GM13976 (cell line): ENCODE measurements around the gene APOB.
A peak's percentile ranks its signal among the peaks of the same experiment; 100 is the strongest.

Source experiments
- DNase-seq: peaks from one replicate; pipeline ENCODE4 v3.0.0; 2012; ENCODE audit warnings: low spot score
- in situ Hi-C: fragments of 300-500 bp; cut with MboI; formaldehyde crosslinking; loops from one replicate; pipeline ENCODE4 v1.12.0; 2022; ENCODE audit warnings: low sequenced_read_pairs, mixed read lengths, inconsistent platforms; ENCODE audit not compliant: unreplicated experiment
- TF ChIP-seq, protein P1 (sequence below): IDR thresholded peaks from 2 replicates; pipeline ENCODE4 v1.5.1; 2012; ENCODE audit warnings: borderline replicate concordance, mild to moderate bottlenecking; ENCODE audit not compliant: insufficient read depth; ENCODE audit errors: extremely low read depth, missing control alignments, control extremely low read depth

The APOB gene

DNA sequence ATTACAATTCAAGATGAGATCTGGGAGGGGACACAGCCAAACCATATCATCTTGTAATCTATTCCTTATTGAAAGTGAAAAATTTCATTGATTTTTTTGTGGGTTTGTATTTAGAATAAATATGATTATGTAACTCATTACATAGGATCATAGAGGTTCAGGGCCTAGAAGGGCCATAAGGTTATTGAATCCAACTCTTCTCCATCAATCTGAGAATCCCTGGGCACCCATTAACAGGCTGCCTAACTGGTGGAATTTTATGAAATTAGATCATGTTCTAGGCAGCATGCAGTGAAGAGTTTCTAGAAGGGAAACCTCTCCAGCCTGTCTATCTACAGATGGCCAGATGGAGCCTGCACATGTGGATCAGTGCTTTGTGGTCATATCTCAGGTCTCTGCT, 6.3 kb upstream of the APOB start:
- DNase-seq: no peak
- TF ChIP-seq, protein P1, sequence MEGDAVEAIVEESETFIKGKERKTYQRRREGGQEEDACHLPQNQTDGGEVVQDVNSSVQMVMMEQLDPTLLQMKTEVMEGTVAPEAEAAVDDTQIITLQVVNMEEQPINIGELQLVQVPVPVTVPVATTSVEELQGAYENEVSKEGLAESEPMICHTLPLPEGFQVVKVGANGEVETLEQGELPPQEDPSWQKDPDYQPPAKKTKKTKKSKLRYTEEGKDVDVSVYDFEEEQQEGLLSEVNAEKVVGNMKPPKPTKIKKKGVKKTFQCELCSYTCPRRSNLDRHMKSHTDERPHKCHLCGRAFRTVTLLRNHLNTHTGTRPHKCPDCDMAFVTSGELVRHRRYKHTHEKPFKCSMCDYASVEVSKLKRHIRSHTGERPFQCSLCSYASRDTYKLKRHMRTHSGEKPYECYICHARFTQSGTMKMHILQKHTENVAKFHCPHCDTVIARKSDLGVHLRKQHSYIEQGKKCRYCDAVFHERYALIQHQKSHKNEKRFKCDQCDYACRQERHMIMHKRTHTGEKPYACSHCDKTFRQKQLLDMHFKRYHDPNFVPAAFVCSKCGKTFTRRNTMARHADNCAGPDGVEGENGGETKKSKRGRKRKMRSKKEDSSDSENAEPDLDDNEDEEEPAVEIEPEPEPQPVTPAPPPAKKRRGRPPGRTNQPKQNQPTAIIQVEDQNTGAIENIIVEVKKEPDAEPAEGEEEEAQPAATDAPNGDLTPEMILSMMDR: no peak
- in situ Hi-C loops: no loop called here

DNA sequence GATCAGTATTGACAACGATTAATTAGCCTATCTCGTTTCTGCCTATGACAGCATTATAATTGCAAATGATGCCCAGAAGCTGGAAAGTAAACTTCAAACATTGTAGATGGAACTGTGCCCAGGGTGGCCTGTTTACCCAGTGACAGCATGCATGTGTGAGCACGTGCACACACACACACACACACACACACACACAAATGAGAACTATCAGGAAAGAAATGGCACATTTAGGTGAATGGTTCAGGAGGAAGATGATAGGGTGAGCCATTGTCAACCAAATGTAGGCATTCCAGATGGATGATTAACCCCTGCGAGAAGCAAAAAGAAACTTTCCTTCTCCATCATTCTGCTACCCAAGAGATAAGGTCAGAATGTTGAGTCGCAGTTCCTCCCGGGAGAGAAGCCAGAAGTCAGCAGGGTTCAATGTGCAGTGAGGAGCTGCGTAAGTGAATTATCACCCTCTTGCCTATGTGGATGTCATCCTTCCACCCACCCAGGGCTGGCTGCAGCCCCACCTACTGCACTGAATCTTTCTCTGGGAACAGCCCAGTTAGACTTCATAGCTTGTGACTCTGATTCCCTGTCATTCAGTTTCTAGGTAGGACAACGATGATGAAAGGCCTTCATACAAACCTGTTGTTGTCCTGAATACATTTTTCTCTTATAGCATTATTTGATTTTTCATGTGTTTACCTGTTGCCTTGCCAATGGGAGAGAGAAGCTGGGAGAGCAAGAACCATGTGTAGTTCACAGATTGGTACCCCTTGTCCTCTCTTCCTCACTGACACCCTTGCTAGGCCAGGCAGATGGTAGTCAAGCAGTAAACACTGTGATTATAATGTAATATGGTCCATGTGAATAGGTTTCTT, 3.5 kb upstream of the APOB start:
- TF ChIP-seq, protein P1: no peak
- in situ Hi-C loops: loop anchor here (25.0 kb wide), 1 partner anchor 265 kb away; no protein-coding TSS in a partner anchor
- no peak for DNase-seq

DNA sequence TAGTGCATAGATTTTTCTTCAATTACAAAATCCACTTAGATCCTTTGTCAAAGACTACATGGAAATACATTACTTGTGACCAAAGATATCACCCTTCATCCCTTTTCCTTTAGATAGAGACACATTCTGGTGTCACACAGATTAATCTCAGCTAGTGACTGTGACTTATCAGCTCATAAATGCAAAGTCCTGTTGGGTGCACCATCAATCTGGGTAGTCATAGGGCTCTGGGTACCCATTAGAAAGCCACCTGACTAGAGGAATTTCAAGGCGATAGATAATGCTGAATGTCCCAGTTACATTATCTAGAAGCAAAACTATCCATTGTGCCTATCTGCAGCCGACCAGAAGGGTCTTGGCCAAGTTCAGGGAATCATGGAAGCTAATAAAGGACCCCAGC, 2.6 kb upstream of the APOB start:
- no peak for DNase-seq
- TF ChIP-seq, protein P1: no peak
- in situ Hi-C loops: loop anchor here (25.0 kb wide), 1 partner anchor 266 kb away; no protein-coding TSS in a partner anchor

DNA sequence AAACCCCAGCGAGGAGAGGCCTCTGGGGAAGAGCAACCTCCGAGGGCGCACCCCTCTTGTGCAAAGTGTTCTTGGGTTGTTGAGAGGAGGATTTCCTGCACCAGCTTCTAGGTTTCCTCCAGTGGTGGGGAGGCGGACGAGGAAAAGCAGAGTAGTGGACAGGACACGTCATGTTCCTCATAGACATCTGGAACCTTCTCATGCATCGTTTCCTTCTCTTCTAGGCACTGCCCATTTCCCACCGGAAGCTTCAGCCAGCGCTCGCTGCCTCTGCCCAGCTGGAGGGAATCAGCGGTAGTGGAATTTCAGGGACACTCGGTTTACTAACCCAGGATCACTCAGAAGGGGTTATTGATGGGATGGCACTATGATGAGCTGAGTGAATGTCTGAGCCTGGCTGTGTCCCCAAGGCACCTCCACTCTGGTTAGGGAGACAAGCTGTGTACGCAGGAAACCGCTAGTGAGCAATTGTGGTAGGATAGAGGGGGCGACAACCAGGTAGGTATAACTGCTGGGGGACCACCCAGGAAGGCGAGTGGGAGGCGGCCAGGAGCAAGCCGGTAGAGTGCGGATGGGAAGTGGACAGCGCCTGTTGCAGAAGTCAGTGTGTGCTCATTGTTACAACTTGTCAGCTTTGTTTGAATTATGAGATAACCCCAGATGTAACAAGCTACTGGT, 960 bp upstream of the APOB start:
- in situ Hi-C loops: loop anchor here (25.0 kb wide), 1 partner anchor 267 kb away; no protein-coding TSS in a partner anchor
- DNase-seq: no peak
- TF ChIP-seq, protein P1: no peak

DNA sequence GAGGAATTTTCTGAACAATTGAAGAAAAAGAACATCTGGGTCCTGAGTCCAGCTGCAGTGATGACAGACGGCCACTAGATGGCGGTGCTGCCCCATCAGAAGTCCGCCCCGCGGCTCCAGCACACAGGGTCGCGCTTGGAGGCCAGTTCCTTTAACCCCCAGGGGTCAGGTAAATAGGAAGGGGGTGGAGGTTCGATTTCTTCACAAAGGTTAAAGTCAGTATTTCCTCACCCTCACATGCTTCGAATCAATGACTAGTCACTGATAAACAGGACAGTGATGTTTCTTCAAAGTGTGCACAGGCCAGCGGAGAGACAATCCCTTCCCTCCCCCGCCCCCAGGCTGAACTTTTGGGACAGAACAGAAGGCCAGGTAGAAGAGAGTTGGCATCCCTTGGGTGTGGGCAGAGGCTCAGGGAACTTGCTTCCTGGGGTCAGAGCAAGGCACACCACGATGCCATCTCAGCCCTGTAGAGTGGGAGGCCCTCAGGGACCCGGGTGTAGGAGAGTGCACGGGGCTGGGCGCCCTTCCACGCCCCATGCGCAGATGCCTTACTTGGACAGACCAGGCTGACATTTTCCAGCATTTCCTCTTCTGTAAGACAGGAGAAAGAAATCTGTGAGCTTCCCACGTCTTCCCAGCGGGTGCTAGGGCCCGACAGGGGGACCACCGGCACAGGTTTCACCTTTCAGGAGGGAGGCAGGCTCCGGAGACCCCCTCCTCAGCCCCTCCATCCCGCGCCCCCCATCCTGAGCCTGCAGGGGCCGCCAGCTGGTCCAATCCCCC, 722 bp downstream of the APOB start:
- in situ Hi-C loops: loop anchor here (25.0 kb wide), 1 partner anchor 269 kb away; no protein-coding TSS in a partner anchor
- peak; percentile 82 for DNase-seq
- TF ChIP-seq, protein P1: peak; percentile 96

DNA sequence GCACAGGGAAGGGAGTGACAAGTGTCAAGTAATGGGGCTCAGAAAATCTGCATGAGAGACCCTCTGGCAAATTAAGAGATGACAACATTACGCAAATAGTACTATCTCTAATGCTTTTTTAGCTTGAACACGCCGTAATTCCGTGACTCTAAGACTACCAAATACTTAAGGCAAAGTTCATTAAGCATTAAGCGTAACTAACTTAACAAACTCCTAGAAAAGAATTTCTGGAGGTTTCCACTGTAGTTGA, 1.2 kb downstream of the APOB start:
- in situ Hi-C loops: loop anchor here (25.0 kb wide), 1 partner anchor 270 kb away; no protein-coding TSS in a partner anchor
- TF ChIP-seq, protein P1: no peak

More for the DNA sequence above, 1.2 kb downstream of the APOB start:
- no peak for DNase-seq
